ENCODE data around the gene ECHDC3.

The ECHDC3 gene

DNA sequence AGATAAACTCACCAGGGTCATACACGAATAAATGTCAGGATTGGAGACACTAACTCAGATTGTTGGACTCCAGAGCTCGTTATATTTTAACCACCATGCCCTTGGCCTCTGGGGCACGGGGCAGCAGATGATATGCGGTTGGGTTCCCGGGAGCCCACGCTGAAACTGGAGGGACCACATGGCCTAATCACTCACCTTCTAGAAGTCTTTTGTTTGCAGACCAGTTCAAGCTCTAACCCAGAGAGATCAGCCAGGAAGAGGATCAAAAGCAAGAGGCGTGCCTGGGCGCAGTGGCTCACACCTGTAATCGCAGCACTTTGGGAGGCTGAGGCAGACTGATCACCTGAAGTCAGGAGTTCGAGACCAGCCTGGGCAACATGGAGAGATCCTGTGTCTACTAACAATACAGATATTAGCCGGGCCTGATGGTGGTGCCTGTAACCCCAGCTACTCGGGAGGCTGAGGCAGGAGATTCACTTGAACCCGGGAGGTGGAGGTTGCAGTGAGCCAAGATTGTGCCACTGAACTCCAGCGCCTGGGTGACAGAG lies 42.6 kb upstream of the ECHDC3 start:
- ChIA-PET CTCF (no interaction called here), POLR2A (ENCODE audit: low non-redundant PET) (no interaction called here)
- no peak for DNase-seq (ENCODE audit: low spot score)
- no peak overlapping the region for H3K27ac ChIP-seq
- TF ChIP-seq, protein P1, sequence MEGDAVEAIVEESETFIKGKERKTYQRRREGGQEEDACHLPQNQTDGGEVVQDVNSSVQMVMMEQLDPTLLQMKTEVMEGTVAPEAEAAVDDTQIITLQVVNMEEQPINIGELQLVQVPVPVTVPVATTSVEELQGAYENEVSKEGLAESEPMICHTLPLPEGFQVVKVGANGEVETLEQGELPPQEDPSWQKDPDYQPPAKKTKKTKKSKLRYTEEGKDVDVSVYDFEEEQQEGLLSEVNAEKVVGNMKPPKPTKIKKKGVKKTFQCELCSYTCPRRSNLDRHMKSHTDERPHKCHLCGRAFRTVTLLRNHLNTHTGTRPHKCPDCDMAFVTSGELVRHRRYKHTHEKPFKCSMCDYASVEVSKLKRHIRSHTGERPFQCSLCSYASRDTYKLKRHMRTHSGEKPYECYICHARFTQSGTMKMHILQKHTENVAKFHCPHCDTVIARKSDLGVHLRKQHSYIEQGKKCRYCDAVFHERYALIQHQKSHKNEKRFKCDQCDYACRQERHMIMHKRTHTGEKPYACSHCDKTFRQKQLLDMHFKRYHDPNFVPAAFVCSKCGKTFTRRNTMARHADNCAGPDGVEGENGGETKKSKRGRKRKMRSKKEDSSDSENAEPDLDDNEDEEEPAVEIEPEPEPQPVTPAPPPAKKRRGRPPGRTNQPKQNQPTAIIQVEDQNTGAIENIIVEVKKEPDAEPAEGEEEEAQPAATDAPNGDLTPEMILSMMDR (conservative IDR thresholded peaks at IDR 0.05; ENCODE audit: low read depth): no peak

DNA sequence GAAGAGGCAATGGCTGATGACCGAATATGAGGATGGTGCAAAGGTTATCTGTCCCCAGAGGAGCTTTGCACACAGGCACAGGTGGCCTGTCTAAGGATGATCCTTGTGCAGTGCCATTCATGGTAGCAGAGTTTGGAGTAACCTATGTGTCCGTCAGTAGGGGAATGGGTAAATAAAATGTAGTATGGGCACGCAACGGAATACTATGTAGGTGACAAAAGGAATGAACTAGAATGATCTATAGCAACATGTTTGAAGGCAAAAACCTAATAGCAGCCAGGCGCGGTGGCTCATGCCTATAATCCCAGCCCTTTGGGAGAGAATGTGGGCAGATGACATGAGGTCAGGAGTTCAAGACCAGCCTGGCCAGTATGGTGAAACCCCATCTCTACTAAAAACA lies 41.6 kb upstream of the ECHDC3 start:
- CTCF ChIA-PET: interaction anchor here (0.5 to 0.7 kb wide), 2 partner anchors 53 to 168 kb away, joined by 5 to 7 read pairs; no protein-coding TSS in a partner anchor
- no peak for DNase-seq (ENCODE audit: low spot score)
- POLR2A ChIA-PET (ENCODE audit: low non-redundant PET): no interaction called here
- no peak overlapping the region for H3K27ac ChIP-seq
- TF ChIP-seq, protein P1 (conservative IDR thresholded peaks at IDR 0.05; ENCODE audit: low read depth): no peak

DNA sequence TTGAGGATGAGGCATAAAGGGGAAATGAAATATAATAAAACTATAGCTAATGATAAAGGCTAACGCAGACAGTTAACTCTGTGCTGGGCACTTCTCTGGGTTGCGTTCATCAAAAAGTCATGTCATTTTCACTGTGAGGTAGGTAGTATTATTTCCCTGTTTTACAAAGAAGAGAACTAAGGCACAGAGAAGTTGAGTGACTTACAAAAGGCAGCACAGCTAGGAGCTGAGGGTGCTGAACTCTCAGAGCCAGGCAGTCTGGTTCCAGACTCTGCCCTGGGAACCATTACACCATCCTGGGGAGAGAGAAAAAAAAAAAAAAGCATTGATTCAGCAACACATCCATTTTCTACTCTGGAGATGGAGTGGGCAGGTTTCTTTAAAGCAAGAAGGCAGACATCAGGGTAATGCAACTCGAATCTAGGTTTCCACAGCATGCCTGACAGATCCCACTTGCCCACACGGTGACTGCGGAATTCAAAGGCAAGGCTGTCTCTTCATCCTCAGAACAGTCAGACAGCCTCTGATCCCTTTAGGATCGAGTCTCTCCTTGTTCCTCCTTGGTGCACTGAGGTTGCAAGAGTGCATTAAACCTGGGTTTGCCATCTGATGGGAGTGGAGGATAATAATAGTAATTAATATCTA lies 40.6 kb upstream of the ECHDC3 start:
- TF ChIP-seq, protein P1 (conservative IDR thresholded peaks at IDR 0.05; ENCODE audit: low read depth): no peak
- ChIA-PET POLR2A (ENCODE audit: low non-redundant PET) (no interaction called here), CTCF (no interaction called here)
- H3K27ac ChIP-seq: no peak overlapping the region
- DNase-seq (ENCODE audit: low spot score): no peak

DNA sequence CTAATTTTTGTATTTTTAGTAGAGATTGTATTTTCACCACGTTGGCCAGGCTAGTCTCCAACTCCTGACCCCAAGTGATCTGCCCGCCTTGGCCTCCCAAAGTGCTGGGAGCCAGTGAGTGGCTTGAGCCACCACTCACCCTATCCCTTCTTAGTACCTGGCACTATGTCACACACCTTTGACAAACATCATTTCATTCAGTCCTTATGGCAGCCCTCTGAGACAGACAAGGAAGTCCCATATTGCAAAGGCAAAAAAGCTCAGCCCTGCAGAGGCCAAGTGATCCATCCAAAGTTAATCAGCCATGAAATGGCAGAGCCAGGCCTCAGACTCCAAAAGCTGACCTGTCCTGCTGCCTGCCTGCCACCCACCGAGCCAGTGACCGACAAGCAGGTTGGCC lies 39.9 kb upstream of the ECHDC3 start:
- CTCF ChIA-PET: no interaction called here
- TF ChIP-seq, protein P1 (conservative IDR thresholded peaks at IDR 0.05; ENCODE audit: low read depth): no peak
- no peak overlapping the region for H3K27ac ChIP-seq
- POLR2A ChIA-PET (ENCODE audit: low non-redundant PET): no interaction called here
- no peak for DNase-seq (ENCODE audit: low spot score)

DNA sequence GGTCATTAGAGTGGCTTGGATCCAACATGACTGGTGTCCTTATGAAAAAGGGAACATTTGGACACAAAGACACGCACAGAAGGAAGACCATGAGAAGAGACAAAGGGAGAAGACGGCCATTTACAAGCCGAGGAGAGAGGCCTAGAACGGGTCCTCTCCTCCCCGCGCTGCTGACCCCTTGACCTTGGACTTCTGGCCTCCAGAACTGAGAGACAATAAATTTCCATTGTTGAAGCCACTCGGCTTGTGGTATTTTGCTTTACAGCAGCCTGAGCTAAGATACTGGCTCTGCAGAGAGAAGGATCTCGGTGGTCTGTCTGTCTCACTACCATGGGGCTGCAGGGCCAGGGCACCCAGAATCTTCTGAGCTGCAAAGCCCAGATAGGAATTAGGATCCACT lies 38.1 kb upstream of the ECHDC3 start:
- ChIA-PET POLR2A (ENCODE audit: low non-redundant PET) (no interaction called here), CTCF (no interaction called here)
- no peak overlapping the region for H3K27ac ChIP-seq
- TF ChIP-seq, protein P1 (conservative IDR thresholded peaks at IDR 0.05; ENCODE audit: low read depth): no peak
- DNase-seq (ENCODE audit: low spot score): no peak

DNA sequence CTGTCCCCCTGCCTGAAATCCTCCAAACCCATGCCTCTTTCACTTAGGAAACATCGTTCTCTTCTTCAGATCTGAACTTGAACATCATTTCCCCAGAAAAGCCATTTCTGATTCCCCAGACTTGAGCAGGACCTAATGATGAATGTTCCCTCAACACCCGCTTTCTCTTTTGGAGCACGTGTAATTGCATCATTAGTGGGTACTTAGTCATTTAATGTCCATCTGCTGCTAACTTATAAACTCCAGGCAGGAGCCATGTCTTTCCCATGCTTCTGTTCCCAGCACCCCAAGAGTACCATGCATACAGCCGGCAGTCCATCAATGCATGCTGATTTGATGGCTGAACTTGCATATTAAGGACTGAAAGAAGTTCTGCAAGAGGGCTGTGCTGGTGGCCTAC lies 36.5 kb upstream of the ECHDC3 start:
- TF ChIP-seq, protein P1 (conservative IDR thresholded peaks at IDR 0.05; ENCODE audit: low read depth): no peak
- ChIA-PET POLR2A (ENCODE audit: low non-redundant PET) (no interaction called here), CTCF (no interaction called here)
- DNase-seq (ENCODE audit: low spot score): no peak
- no peak overlapping the region for H3K27ac ChIP-seq
